Mammary epithelial cell (primary cell): Measurements from ENCODE around the gene BOD1L2.

Experiments used
- EZH2 ChIP-seq: IDR thresholded peaks from 2 replicates; pipeline ENCODE4 v1.6.1; 2012; ENCODE audit warnings: low read length, inconsistent platforms, borderline replicate concordance
- TF ChIP-seq, protein P1 (sequence below), 2 donors: IDR thresholded peaks in 1 of 2; conservative IDR thresholded peaks in 1 of 2; 2 replicates each; pipeline ENCODE4 v1.5.1; 2011 to 2012; ENCODE audit warnings: inconsistent platforms in 2 of 2, low read length in 2 of 2, mild to moderate bottlenecking in 2 of 2, control low read depth in 1 of 2, low read depth in 1 of 2; ENCODE audit not compliant: insufficient read depth in 1 of 2; ENCODE audit errors: extremely low read depth in 1 of 2

DNA sequence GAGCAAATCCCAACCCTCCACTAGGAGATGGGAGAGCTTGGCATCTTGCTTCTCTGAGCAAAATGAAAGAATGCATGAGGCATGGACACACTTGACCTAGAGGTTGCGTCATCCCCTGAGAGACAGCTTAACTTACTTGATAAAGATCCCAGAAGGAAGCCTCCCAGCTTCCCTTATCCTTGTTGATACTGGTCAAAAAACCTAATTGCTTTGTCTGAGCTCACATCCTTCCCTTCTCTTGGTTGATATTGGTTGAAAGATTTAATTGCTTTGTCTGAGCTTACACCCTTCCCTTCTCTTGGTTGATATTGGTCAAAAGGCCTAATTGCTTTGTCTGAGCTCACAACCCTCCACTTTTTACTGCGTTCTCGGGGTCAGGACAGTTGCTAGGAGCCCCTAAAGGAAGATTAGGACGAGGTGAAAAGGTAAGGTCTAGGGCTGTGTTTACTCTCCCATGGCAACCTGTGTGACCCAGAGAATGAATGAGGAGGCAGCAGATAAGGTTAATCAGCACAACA lies 12.2 kb upstream of the BOD1L2 start:
- TF ChIP-seq, protein P1, sequence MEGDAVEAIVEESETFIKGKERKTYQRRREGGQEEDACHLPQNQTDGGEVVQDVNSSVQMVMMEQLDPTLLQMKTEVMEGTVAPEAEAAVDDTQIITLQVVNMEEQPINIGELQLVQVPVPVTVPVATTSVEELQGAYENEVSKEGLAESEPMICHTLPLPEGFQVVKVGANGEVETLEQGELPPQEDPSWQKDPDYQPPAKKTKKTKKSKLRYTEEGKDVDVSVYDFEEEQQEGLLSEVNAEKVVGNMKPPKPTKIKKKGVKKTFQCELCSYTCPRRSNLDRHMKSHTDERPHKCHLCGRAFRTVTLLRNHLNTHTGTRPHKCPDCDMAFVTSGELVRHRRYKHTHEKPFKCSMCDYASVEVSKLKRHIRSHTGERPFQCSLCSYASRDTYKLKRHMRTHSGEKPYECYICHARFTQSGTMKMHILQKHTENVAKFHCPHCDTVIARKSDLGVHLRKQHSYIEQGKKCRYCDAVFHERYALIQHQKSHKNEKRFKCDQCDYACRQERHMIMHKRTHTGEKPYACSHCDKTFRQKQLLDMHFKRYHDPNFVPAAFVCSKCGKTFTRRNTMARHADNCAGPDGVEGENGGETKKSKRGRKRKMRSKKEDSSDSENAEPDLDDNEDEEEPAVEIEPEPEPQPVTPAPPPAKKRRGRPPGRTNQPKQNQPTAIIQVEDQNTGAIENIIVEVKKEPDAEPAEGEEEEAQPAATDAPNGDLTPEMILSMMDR (conservative IDR thresholded peaks at IDR 0.05 in 1 of 2, IDR thresholded peaks at IDR 0.05 in 1 of 2; ENCODE audit: extremely low read depth in 1 of 2, insufficient read depth in 1 of 2, low read depth in 1 of 2, low read length in 2 of 2), result no peak
- no peak for TF ChIP-seq EZH2
